WI38 (cell line): Measurements from ENCODE around the gene RIMBP2.

Source experiments
- H3K4me3 ChIP-seq: 2 replicates; pipeline ENCODE4 v1.5.1; 2011; ENCODE audit warnings: low read depth, mild to moderate bottlenecking, control low read depth, low read length
- CTCF ChIP-seq: IDR thresholded peaks from 2 replicates; pipeline ENCODE4 v1.5.1; 2012; ENCODE audit warnings: low read depth, mild to moderate bottlenecking, control low read depth, low read length

Gene RIMBP2

GRCh38 chr12:130664252-130664651 is 51.8 kb downstream of the RIMBP2 start:
- TF ChIP-seq CTCF: no peak
- no peak overlapping the region for H3K4me3 ChIP-seq

GRCh38 chr12:130663514-130663913 is 52.6 kb downstream of the RIMBP2 start:
- no peak for TF ChIP-seq CTCF
- H3K4me3 ChIP-seq: no peak overlapping the region

GRCh38 chr12:130661486-130662255 is 54.4 kb downstream of the RIMBP2 start:
- no peak overlapping the region for H3K4me3 ChIP-seq
- TF ChIP-seq CTCF: no peak

GRCh38 chr12:130661059-130661458 is 55.0 kb downstream of the RIMBP2 start:
- H3K4me3 ChIP-seq: no peak overlapping the region
- TF ChIP-seq CTCF: no peak

GRCh38 chr12:130658145-130658911 is 57.8 kb downstream of the RIMBP2 start:
- no peak overlapping the region for H3K4me3 ChIP-seq
- TF ChIP-seq CTCF: no peak

- TF ChIP-seq CTCF: no peak
- H3K4me3 ChIP-seq: no peak overlapping the region
Observed at GRCh38 chr12:130656411-130656810, 59.7 kb downstream of the RIMBP2 start.

GRCh38 chr12:130655881-130656280 is 60.2 kb downstream of the RIMBP2 start:
- no peak for TF ChIP-seq CTCF
- H3K4me3 ChIP-seq: no peak overlapping the region
